Measurements from ENCODE around the gene ALG14.

DNA sequence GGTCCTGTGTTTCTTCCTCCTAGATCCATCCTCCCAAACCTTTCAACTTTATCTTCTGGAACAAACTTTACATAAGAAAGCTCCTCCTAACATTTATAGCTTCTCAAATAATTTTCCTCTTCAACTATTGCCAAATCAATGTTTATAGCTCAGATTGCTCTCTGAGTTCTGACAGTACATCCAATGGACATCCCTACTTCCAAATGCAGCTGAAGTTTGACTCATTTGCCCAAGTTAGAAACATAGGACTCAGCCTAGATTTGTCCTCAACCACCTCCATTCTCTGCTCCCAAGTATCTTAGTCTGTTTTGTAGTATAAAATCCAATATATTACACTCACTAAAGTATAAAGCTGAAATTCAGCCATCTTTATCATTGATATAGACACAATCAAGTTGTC, 62.6 kb downstream of the ALG14 start:
- TF ChIP-seq, protein P1, sequence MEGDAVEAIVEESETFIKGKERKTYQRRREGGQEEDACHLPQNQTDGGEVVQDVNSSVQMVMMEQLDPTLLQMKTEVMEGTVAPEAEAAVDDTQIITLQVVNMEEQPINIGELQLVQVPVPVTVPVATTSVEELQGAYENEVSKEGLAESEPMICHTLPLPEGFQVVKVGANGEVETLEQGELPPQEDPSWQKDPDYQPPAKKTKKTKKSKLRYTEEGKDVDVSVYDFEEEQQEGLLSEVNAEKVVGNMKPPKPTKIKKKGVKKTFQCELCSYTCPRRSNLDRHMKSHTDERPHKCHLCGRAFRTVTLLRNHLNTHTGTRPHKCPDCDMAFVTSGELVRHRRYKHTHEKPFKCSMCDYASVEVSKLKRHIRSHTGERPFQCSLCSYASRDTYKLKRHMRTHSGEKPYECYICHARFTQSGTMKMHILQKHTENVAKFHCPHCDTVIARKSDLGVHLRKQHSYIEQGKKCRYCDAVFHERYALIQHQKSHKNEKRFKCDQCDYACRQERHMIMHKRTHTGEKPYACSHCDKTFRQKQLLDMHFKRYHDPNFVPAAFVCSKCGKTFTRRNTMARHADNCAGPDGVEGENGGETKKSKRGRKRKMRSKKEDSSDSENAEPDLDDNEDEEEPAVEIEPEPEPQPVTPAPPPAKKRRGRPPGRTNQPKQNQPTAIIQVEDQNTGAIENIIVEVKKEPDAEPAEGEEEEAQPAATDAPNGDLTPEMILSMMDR (IDR thresholded peaks at IDR 0.05), result no peak
- TF ChIP-seq EP300 (IDR thresholded peaks at IDR 0.05), result no peak
- TF ChIP-seq POLR2A (IDR thresholded peaks at IDR 0.05), result no peak
- TF ChIP-seq POLR2AphosphoS5 (IDR thresholded peaks at IDR 0.05), result no peak
